Mesothelial cell of epicardium (in vitro differentiated cells): ENCODE results near the gene CDH13. TPM values are rescaled to one million over a fixed set of nuclear protein-coding genes. Genes with fewer than 3 reads are reported as not detected.

Experiments
- DNase-seq, 2 experiments: peaks; one replicate each; pipeline ENCODE4 v3.0.0; 2021; ENCODE audit warnings: low spot score in 2 of 2; ENCODE audit not compliant: unreplicated experiment in 2 of 2
- H3K27ac Mint-ChIP-seq: 2 replicates; pipeline ENCODE4 v1.8.0; 2021; ENCODE audit warnings: mixed read lengths
- H3K27me3 Mint-ChIP-seq: 2 replicates; pipeline ENCODE4 v1.8.0; 2021; ENCODE audit warnings: low read depth, mixed read lengths
- H3K36me3 Mint-ChIP-seq: 2 replicates; pipeline ENCODE4 v1.8.0; 2021; ENCODE audit warnings: mixed read lengths
- H3K4me1 Mint-ChIP-seq: 2 replicates; pipeline ENCODE4 v1.8.0; 2021; ENCODE audit warnings: mixed read lengths
- H3K4me3 Mint-ChIP-seq: 2 replicates; pipeline ENCODE4 v1.8.0; 2021; ENCODE audit warnings: mild to moderate bottlenecking, moderate library complexity, mixed read lengths
- H3K9me3 Mint-ChIP-seq: 2 replicates; pipeline ENCODE4 v1.8.0; 2021; ENCODE audit warnings: mixed read lengths
- CTCF ChIP-seq: fragments of 200-600 bp; sonication (generic); IDR thresholded peaks from one replicate; pipeline ENCODE4 v1.5.0; 2021; ENCODE audit warnings: antibody characterized with exemption; ENCODE audit not compliant: unreplicated experiment
- total RNA-seq: library from RNA; stranded (reverse); gene quantifications from 3 replicates; pipeline ENCODE4 v1.2.1, GENCODE V29; 2021

Gene CDH13
- total RNA-seq, 1 donor from 2014 or later: 0.80 TPM

DNA sequence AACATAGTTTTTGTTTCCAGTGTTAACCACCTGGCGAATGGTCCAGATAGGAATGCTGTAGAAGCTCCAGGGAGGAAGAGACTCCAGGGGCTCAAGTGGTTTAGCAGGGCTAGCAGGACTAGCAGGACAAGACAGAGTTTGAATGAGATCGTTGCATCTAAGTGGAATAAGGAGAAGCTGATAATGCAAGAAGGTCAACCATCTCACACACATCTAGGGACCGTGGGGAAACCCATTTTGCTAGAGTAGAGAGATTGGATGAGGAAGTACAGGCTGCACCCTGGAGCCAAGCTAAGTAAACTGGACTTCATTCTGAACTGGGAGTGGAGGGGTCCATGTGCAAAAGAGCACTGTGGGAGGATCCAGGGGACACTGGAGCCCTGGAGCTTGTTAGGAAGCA is 1094.9 kb downstream of the CDH13 start:
- Mint-ChIP-seq H3K4me3 (no peak overlapping the region), H3K27me3 (peaks cover 10% of the 10 kb centered on the region), H3K4me1 (peaks cover 4% of the 10 kb centered on the region), H3K9me3 (peaks cover 4% of the 10 kb centered on the region), H3K27ac (no peak overlapping the region), H3K36me3 (no peaks in the 10 kb centered on the region)
- DNase-seq: no peak
- no peak for TF ChIP-seq CTCF

GRCh38 chr16:83722456-83723183 is 1095.9 kb downstream of the CDH13 start:
- no peak overlapping the region for H3K27ac Mint-ChIP-seq
- TF ChIP-seq CTCF: no peak
- H3K4me1 Mint-ChIP-seq: peaks cover 4% of the 10 kb centered on the region
- H3K4me3 Mint-ChIP-seq: no peak overlapping the region
- no peaks in the 10 kb centered on the region for H3K36me3 Mint-ChIP-seq
- H3K27me3 Mint-ChIP-seq: peaks cover 10% of the 10 kb centered on the region
- peaks cover 4% of the 10 kb centered on the region for H3K9me3 Mint-ChIP-seq
- DNase-seq: no peak

DNA sequence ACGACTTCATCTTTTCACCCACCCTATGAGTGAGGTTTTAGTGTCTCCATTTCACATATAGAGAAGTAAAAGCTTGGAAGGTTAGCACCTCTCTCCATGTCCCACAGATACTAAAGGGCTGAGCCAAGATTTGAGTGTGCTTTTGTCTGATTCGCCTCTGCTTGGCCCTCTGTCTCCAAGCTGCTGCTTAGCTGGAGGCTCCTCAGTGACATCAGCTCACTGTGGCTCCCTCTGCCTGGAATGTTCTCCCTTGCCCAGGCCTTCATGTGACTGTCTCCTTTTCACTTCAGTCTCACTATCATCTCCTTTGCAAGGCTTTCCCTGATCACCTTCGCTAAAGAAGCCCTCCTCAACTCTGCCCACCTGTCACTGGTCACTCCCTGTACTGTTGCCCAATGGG is 1096.5 kb downstream of the CDH13 start:
- DNase-seq: no peak
- H3K27ac Mint-ChIP-seq: no peak overlapping the region
- peaks cover 4% of the 10 kb centered on the region for H3K4me1 Mint-ChIP-seq
- TF ChIP-seq CTCF: no peak
- H3K4me3 Mint-ChIP-seq: no peak overlapping the region
- H3K27me3 Mint-ChIP-seq: peaks cover 6% of the 10 kb centered on the region
- no peaks in the 10 kb centered on the region for H3K36me3 Mint-ChIP-seq
- H3K9me3 Mint-ChIP-seq: peaks cover 4% of the 10 kb centered on the region

DNA sequence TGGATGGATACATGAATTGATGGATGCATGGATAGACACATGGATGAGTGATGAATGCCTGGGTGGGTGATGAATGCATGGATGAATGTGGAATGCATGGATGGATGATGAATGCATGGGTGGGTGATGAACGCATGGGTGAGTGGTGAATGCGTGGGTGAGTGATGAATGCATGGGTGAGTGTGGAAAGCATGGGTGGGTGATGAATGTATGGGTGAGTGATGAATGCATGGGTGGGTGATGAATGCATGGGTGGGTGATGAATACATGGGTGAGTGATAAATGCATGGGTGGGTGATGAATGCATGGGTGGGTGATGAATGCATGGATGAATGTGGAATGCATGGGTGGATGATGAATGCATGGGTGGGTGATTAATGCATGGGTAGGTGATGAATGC is 1097.1 kb downstream of the CDH13 start:
- TF ChIP-seq CTCF: no peak
- H3K36me3 Mint-ChIP-seq: no peaks in the 10 kb centered on the region
- H3K27me3 Mint-ChIP-seq: peaks cover 6% of the 10 kb centered on the region
- H3K4me1 Mint-ChIP-seq: peaks cover 4% of the 10 kb centered on the region
- H3K9me3 Mint-ChIP-seq: peaks cover 4% of the 10 kb centered on the region
- H3K27ac Mint-ChIP-seq: no peak overlapping the region
- no peak overlapping the region for H3K4me3 Mint-ChIP-seq
- DNase-seq: no peak

DNA sequence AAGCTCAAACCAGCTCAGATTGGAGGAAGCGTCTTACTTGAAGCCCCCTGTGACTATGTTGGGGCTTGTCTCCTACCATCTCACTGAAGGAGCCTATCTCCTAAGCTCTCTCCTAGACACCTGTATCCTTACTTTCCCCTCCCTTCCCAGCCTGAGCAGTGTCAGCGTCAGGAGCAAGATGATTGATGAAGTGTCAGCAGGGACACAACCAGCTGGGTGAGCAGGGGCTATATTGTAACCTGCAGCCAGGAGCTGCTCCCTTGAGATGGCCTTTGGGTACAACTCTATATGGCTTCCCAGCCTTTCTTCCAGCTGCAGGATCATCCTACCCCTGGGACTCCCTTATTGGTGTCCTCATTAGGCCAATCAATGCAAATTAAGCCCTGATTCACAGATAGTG is 1097.8 kb downstream of the CDH13 start:
- Mint-ChIP-seq H3K4me1 (peaks cover 4% of the 10 kb centered on the region), H3K9me3 (peaks cover 4% of the 10 kb centered on the region)
- no peak for TF ChIP-seq CTCF

More for the DNA sequence above, 1097.8 kb downstream of the CDH13 start:
- Mint-ChIP-seq H3K27me3 (peaks cover 6% of the 10 kb centered on the region), H3K36me3 (no peaks in the 10 kb centered on the region), H3K4me3 (no peak overlapping the region), H3K27ac (no peak overlapping the region)
- DNase-seq: no peak
